Measurements from ENCODE around the gene ATR.

- TF ChIP-seq CTCF (IDR thresholded peaks at IDR 0.05) (no peak), EP300 (IDR thresholded peaks at IDR 0.05) (no peak), POLR2A (IDR thresholded peaks at IDR 0.05) (no peak)
These were observed 86.3 kb downstream of the ATR start for GRCh38 chr3:142492184-142492583.

All from upper lobe of left lung (tissue), 4 donors.